ENCODE data around the gene VWCE.

DNA sequence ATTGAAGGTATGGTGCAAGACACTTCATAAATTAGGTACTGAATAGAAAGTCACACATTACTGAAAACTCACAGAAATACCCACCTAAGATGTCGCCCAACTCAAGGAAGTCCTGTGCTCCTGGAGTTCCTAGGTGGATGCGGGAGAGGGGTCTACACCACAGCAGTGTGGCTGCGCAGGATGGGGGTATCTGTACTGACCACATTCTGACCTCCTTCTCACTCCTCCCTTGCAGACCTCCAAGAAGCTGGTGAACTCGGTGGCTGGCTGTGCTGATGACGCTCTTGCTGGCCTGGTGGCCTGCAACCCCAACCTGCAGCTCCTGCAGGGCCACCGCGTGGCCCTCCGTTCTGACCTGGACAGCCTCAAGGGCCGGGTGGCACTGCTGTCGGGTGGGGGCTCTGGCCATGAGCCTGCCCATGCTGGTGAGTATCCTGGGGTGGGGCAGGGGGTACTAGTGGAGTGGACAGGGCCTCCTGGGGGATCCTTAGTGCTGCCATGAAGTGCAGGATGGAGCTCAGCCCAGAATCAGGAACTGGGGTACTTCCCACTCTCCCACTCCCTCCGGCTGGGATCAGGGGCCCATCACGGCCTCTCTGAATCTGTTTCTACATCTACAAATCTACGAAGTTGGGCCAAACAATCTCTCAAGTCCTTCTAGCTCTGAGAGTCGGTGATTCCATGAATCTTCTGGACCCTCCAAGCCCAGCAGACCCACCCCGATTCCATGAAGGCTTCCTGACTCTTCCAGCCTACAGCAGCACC lies 42.8 kb upstream of the VWCE start:
- TF ChIP-seq GATA2 (IDR thresholded peaks at IDR 0.05; ENCODE audit: low read depth, low read length) (no peak), GATA3 (IDR thresholded peaks at IDR 0.05; ENCODE audit: low read depth, low read length) (no peak)

All from SH-SY5Y (cell line).